ENCODE measurements around the gene CCBE1. TPM values are rescaled to one million over a fixed set of nuclear protein-coding genes. Genes with fewer than 3 reads are reported as not detected.
"Not testable (repeated sequence)": the region's sequence is repeated elsewhere in the genome, so short reads cannot be mapped to it uniquely, and the experiment has no call there.

Gene CCBE1
- total RNA-seq = not detected
- polyA plus RNA-seq = under 1 TPM in 1 of 3 donors, not detected in 2; 0.36 TPM
- total RNA-seq = 0 to 0.06 (median 0) reads per million in 6 experiments

GRCh38 chr18:59697236-59697932, at the start of gene CCBE1:
Gene CCBE1 (minus strand): TSS chr18:59697423.
- POLR2A ChIA-PET = no interaction called here
- Mint-ChIP-seq H3K36me3 (peaks cover 0 to 4% (median 0%) of the 10 kb centered on the region in 3 donors), H3K4me1 (peaks cover 4 to 18% (median 12%) of the 10 kb centered on the region in 4 donors), H3K27ac (no peak within 1 kb of the TSS), H3K27me3 (peaks cover 34 to 71% (median 44%) of the 10 kb centered on the region in 5 donors), H3K4me3 (peak within 1 kb of the TSS in 7 of 10 donors; percentile 13 to 52 (median 46)), H3K9me3 (peaks cover 0 to 6% (median 0%) of the 10 kb centered on the region in 9 donors)
- ATAC-seq = no peak
- DNase-seq = no peak

GRCh38 chr18:59744271-59744721, 47.1 kb upstream of the CCBE1 start:
- peaks cover 0 to 11% (median 0%) of the 10 kb centered on the region in 9 donors for H3K9me3 Mint-ChIP-seq
- H3K27me3 Mint-ChIP-seq = peaks cover 2 to 11% (median 9%) of the 10 kb centered on the region in 5 donors
- POLR2A ChIA-PET = no interaction called here
- H3K4me3 Mint-ChIP-seq = no peak overlapping the region
- H3K4me1 Mint-ChIP-seq = no peaks in the 10 kb centered on the region
- ATAC-seq (no peak), DNase-seq (no peak)
- no peaks in the 10 kb centered on the region for H3K36me3 Mint-ChIP-seq
- no peak overlapping the region for H3K27ac Mint-ChIP-seq

DNA sequence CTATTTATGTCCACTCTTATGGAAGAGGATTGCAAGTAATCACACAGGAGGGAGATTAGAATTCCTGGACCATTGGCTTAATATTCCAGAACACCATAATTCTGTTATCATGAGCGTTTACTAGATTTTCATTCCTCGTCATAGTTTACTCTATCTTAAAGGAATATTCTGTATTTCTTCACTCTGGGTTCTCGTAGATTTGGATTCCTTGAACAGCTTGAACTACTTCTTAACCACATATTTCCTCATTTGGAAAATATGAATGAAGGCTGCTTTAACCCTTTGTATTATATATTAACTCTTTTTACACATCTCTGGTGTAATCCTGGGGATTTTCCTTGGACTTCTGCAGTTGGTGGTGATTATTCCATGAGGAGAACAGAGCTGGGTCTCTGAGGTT, 46.3 kb upstream of the CCBE1 start:
- Mint-ChIP-seq H3K4me1 (no peaks in the 10 kb centered on the region), H3K27me3 (peaks cover 2 to 14% (median 8%) of the 10 kb centered on the region in 5 donors), H3K9me3 (peaks cover 2 to 18% (median 4%) of the 10 kb centered on the region in 9 donors), H3K4me3 (no peak overlapping the region), H3K36me3 (peaks cover 0 to 3% (median 0%) of the 10 kb centered on the region in 3 donors), H3K27ac (no peak overlapping the region)
- DNase-seq (no peak), ATAC-seq (no peak)
- POLR2A ChIA-PET = no interaction called here

DNA sequence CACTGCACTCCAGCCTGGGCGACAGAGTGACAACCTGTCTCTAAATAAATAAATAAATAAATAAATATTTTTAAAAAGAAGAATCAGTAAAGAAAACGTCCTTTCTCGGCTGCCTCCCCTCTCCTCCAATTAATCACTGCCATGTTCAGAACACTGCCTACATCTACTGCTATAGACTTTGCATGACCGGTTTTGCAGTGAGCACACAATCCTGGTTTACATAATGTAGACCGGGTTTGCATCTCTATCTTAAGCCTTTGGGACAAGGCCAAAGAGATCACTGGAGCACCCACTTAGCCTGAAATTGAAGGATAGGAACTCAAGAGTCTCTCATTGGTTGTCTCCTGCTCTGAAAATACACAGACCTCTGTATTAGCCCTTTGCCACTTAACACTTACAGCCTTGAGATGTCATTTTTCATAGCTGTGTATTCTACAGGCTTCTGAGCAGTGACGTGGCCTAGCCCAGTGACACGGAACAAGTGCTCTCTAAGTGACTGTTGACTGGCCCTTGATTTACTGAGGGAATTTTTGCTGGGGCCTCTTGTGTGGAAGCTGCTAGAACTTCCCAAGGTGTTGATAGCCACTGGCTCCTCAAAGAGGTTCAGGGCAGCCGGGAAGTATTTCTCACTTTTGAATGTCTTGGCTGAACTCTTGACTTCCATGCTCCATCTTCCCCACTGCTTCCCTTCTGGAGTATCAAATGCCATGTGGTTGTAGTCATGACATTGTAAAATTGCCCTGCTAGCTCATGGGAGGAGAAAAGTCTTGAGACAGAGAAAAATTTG, 45.3 kb upstream of the CCBE1 start:
- POLR2A ChIA-PET = no interaction called here
- DNase-seq (no peak), ATAC-seq (no peak)
- no peak overlapping the region for H3K27ac Mint-ChIP-seq
- H3K36me3 Mint-ChIP-seq = peaks cover 0 to 5% (median 0%) of the 10 kb centered on the region in 3 donors
- H3K4me3 Mint-ChIP-seq = no peak overlapping the region
- no peaks in the 10 kb centered on the region for H3K4me1 Mint-ChIP-seq
- peaks cover 1 to 21% (median 6%) of the 10 kb centered on the region in 9 donors for H3K9me3 Mint-ChIP-seq
- H3K27me3 Mint-ChIP-seq = peaks cover 2 to 11% (median 2%) of the 10 kb centered on the region in 5 donors

DNA sequence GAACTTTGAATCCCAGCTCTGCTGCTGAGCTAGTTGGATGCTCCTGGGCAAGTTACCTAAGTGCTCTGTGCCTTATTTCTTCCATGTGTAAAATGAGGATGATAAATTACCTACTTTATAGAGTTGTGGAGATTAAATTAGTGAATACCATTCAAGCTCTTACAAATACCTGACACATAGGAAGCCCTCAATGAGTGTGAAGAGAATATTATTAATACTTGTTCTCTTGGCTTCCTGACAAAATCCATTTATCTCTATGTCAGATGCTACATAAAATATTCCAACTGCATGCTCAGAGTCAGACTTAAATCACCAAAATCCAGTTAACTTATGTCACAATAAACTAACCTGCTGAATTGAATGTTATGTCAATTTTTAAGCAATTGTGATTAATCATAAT, 42.9 kb upstream of the CCBE1 start:
- Mint-ChIP-seq H3K27ac (no peak overlapping the region), H3K4me1 (no peaks in the 10 kb centered on the region), H3K4me3 (no peak overlapping the region), H3K9me3 (peaks cover 1 to 12% (median 7%) of the 10 kb centered on the region in 9 donors), H3K27me3 (peaks cover 1 to 12% (median 4%) of the 10 kb centered on the region in 5 donors), H3K36me3 (peaks cover 0 to 5% (median 0%) of the 10 kb centered on the region in 3 donors)
- DNase-seq (no peak), ATAC-seq (no peak)
- POLR2A ChIA-PET = no interaction called here

DNA sequence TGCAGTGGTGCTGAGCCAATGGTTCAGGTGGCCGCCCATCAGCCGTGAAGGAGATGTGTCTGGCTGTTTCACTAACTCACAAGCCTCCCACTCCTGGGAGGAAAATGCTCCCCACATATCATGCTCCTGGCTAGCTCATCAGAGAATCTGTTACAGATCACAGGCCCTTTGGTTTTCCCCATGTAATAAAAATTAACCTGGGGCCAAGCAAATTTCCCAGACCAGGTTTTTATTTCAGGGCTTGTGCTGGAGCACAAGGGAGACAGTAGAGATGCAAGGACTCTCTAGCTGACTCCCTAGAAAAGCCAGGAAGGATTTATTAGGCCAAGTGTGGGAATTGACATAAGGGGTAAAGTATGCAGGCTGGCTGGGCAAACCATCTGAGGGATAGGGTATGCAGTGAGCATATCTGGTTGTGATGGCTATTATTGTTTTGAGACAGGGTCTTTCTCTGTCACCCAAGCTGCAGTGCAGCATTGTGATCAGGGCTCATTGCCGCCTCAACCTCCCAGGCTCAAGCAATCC, 40.6 kb upstream of the CCBE1 start:
- Mint-ChIP-seq H3K27me3 (peaks cover 0 to 10% (median 8%) of the 10 kb centered on the region in 5 donors), H3K36me3 (peaks cover 0 to 5% (median 0%) of the 10 kb centered on the region in 3 donors), H3K4me1 (no peaks in the 10 kb centered on the region), H3K9me3 (peaks cover 1 to 12% (median 7%) of the 10 kb centered on the region in 9 donors), H3K4me3 (no peak overlapping the region), H3K27ac (peak overlapping the region in 1 of 10 donors; percentile 62)
- no peak for ATAC-seq
- no peak for DNase-seq
- POLR2A ChIA-PET = no interaction called here

GRCh38 chr18:59737335-59737734, 40.1 kb upstream of the CCBE1 start:
- H3K27me3 Mint-ChIP-seq = not testable (repeated sequence)
- Mint-ChIP-seq H3K27ac (peak overlapping the region in 1 of 10 donors; percentile 65), H3K9me3 (peaks cover 1 to 12% (median 7%) of the 10 kb centered on the region in 9 donors)

GRCh38 chr18:59736061-59736460, 38.8 kb upstream of the CCBE1 start:
- Mint-ChIP-seq H3K36me3 (peaks cover 0 to 5% (median 0%) of the 10 kb centered on the region in 3 donors), H3K27ac (no peak overlapping the region), H3K27me3 (peaks cover 0 to 10% (median 8%) of the 10 kb centered on the region in 5 donors), H3K9me3 (peaks cover 1 to 12% (median 7%) of the 10 kb centered on the region in 9 donors), H3K4me3 (no peak overlapping the region), H3K4me1 (no peaks in the 10 kb centered on the region)
- POLR2A ChIA-PET = no interaction called here
- ATAC-seq (no peak), DNase-seq (no peak)

More at GRCh38 chr18:59737335-59737734, 40.1 kb upstream of the CCBE1 start:
- ATAC-seq, DNase-seq, POLR2A ChIA-PET, H3K36me3 Mint-ChIP-seq, H3K4me1 Mint-ChIP-seq, H3K4me3 Mint-ChIP-seq: not testable (repeated sequence)

DNA sequence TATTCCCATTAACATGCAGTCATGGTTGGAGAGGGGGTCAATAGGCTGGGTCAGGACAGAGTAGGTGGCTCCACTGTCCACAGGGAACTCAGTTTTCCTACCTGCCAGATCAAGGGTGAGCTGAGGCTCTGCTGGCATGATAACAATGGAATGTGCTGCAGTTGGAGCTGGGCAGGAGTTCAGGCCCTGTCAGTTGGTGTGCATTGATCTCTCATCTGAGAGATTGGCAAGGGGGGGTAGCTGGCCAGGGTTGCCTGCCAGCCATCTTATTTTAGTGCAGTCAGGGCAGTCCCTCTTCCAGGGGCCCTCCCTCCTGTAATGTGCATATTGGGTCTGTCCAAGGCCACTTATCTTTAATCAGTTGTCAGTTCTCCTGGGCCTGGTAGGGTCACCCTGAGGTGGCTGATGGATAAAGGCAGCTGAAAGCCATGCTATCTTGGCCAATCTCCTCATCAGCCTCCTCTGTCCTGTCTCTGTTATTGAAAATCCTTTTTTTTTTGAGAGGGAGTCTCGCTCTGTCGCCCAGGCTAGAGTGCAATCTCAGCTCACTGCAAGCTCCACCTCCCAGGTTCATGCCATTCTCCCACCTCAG, 38.1 kb upstream of the CCBE1 start:
- no peak overlapping the region for H3K4me3 Mint-ChIP-seq
- H3K9me3 Mint-ChIP-seq = peaks cover 1 to 12% (median 7%) of the 10 kb centered on the region in 9 donors
- DNase-seq (no peak), ATAC-seq (no peak)
- H3K36me3 Mint-ChIP-seq = peaks cover 0 to 5% (median 0%) of the 10 kb centered on the region in 3 donors
- POLR2A ChIA-PET = no interaction called here
- H3K4me1 Mint-ChIP-seq = no peaks in the 10 kb centered on the region
- peaks cover 0 to 10% (median 8%) of the 10 kb centered on the region in 5 donors for H3K27me3 Mint-ChIP-seq
- H3K27ac Mint-ChIP-seq = no peak overlapping the region

- POLR2A ChIA-PET = no interaction called here
- peaks cover 1 to 10% (median 5%) of the 10 kb centered on the region in 5 donors for H3K27me3 Mint-ChIP-seq
- no peak for ATAC-seq
- no peaks in the 10 kb centered on the region for H3K4me1 Mint-ChIP-seq
- no peak overlapping the region for H3K4me3 Mint-ChIP-seq
- no peak overlapping the region for H3K27ac Mint-ChIP-seq
- H3K9me3 Mint-ChIP-seq = peaks cover 0 to 4% (median 2%) of the 10 kb centered on the region in 9 donors
- H3K36me3 Mint-ChIP-seq = no peaks in the 10 kb centered on the region
- no peak for DNase-seq
These were observed 36.2 kb upstream of the CCBE1 start for GRCh38 chr18:59733421-59733820.

DNA sequence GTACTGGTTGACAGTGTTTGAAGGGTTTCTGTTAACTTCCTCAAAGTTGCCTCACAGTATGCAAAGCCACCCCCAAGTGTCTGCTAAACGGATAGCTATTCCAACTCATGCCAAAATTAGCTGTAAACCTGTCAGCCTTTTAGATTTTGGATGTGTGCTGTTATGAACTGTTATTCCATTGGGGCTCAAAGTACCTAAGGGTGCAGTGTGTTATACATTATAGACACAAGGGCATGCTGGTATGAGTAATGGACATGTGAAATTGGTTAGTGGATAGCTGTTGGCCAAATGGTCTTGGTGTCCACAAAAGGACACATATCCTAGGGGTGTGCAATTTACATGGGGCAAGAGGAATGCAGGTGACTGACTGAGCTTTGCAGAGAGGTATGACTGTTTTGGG, 33.7 kb upstream of the CCBE1 start:
- Mint-ChIP-seq H3K4me1 (no peaks in the 10 kb centered on the region), H3K4me3 (no peak overlapping the region), H3K9me3 (peaks cover 0 to 4% (median 0%) of the 10 kb centered on the region in 9 donors), H3K36me3 (no peaks in the 10 kb centered on the region), H3K27me3 (peaks cover 0 to 6% (median 3%) of the 10 kb centered on the region in 5 donors), H3K27ac (no peak overlapping the region)
- ATAC-seq (no peak), DNase-seq (no peak)
- POLR2A ChIA-PET = no interaction called here

GRCh38 chr18:59729781-59730180, 32.6 kb upstream of the CCBE1 start:
- Mint-ChIP-seq H3K27me3 (peaks cover 0 to 5% (median 0%) of the 10 kb centered on the region in 5 donors), H3K4me3 (no peak overlapping the region), H3K36me3 (no peaks in the 10 kb centered on the region), H3K9me3 (peaks cover 0 to 4% (median 0%) of the 10 kb centered on the region in 9 donors), H3K27ac (no peak overlapping the region), H3K4me1 (no peaks in the 10 kb centered on the region)
- ATAC-seq (no peak), DNase-seq (no peak)
- POLR2A ChIA-PET = no interaction called here

Data from naive thymus-derived CD8-positive, alpha-beta T cell (primary cell).